Right lobe of liver (tissue), 6 donors: ENCODE results near the gene RAP1GAP. TPM values are rescaled to one million over a fixed set of nuclear protein-coding genes. Genes with fewer than 3 reads are reported as not detected.

ENCODE experiments used
- ATAC-seq, 4 donors: fragments of 200-7000 bp; cut with Tn5 transposase; one replicate each; pipeline ENCODE4 v1.9.1; 2020; ENCODE audit warnings: mild to moderate bottlenecking in 4 of 4, moderate library complexity in 4 of 4
- DNase-seq, 3 donors: peaks; one replicate each; pipeline ENCODE4 v3.0.0-alpha.2; 2020
- H3K27ac ChIP-seq, 3 donors: fragments of 200-600 bp; one replicate each; pipeline ENCODE4 v1.8.0; 2022
- H3K27me3 ChIP-seq, 2 donors: fragments of 200-600 bp; one replicate each; pipeline ENCODE4 v1.8.0; 2022
- H3K36me3 ChIP-seq, 4 donors: fragments of 200-600 bp; sonication (generic) in 1 of 4; one replicate each; pipeline versions ENCODE4 v1.5.1 to v1.8.0; 2017 to 2022; ENCODE audit warnings: control low read depth in 1 of 4
- H3K4me1 ChIP-seq, 4 donors: fragments of 200-600 bp; sonication (generic) in 1 of 4; one replicate each; pipeline versions ENCODE4 v1.5.1 to v1.8.0; 2017 to 2022; ENCODE audit warnings: control low read depth in 1 of 4
- H3K4me3 ChIP-seq, 3 donors: fragments of 200-600 bp; one replicate each; pipeline ENCODE4 v1.8.0; 2022
- H3K9me3 ChIP-seq, 4 donors: fragments of 200-600 bp; sonication (generic) in 1 of 4; one replicate each; pipeline versions ENCODE4 v1.5.1 to v1.8.0; 2017 to 2022; ENCODE audit warnings: control low read depth in 1 of 4
- CTCF ChIP-seq, 4 donors: fragments of 200-600 bp in 3 of 4; fragments of 450-650 bp in 1 of 4; IDR thresholded peaks; one replicate each; pipeline versions ENCODE4 v1.5.1 to v1.8.0; 2016 to 2022; ENCODE audit warnings: antibody characterized with exemption in 4 of 4, mild to moderate bottlenecking in 2 of 4
- POLR2A ChIP-seq: fragments of 450-650 bp; IDR thresholded peaks from one replicate; pipeline ENCODE4 v1.6.1; 2017; ENCODE audit warnings: antibody characterized with exemption, mild to moderate bottlenecking
- WGBS: methylation state at CpG from one replicate; pipeline ENCODE4 v1.1.6; 2018; ENCODE audit warnings: low coverage, low lambda C conversion rate; ENCODE audit not compliant: insufficient coverage; ENCODE audit errors: missing lambda C conversion rate; 5-methylcytosine and 5-hydroxymethylcytosine counted together
- intact Hi-C, 2 donors: fragments of 100-400 bp; cut with DNase I; formaldehyde crosslinking; loops; one replicate each; pipeline versions ENCODE4 v1.11.2 to v1.14.1; 2022
- total RNA-seq, 6 experiments: library from RNA; depleted of rRNA in 2 of 6; stranded (reverse); fragments of >200 nt in 2 of 6; fragmentation: NEBNext Ultra II Directional in 3 of 6; extraction: Animal tissue kit (Norgen Biotek cat#: 25700) in 3 of 6; gene quantifications; one replicate each; pipeline versions ENCODE4 v1.1.0 to v1.2.4, GENCODE V29; 2016 to 2023
- donor health status: DM: no; HTN: yes; CAD: no.
- donor health status: DM: no; HTN: no; CAD: no.
- donor health status: DM: no; HTN: no; CAD: no.
- donor health status: DM: no; HTN: yes; CAD: no.
- donor health status: DM: no; HTN: yes; CAD: no.

The RAP1GAP gene
- total RNA-seq, 6 experiments from 2014 or later = 8.0 to 38.1 (median 22.2) TPM

- Histone ChIP-seq H3K36me3 (no peaks in the 10 kb centered on the region), H3K9me3 (no peaks in the 10 kb centered on the region), H3K4me1 (peaks cover 0 to 61% (median 23%) of the 10 kb centered on the region in 4 donors), H3K27me3 (no peaks in the 10 kb centered on the region), H3K4me3 (peak overlapping the region in 2 of 3 donors; percentile 5 to 63), H3K27ac (no peak overlapping the region)
- ATAC-seq (peak; percentile 26 to 42 (median 32)), DNase-seq (peak in 2 of 3 donors; percentile 68 to 70)
- no peak for TF ChIP-seq CTCF (IDR thresholded peaks at IDR 0.05)
- no peak for TF ChIP-seq POLR2A
- 29% methylated on average over 1 of the region's 16 CpGs for WGBS
- intact Hi-C loops = no loop called here
Measured at GRCh38 chr1:21620496-21620895, 48.7 kb downstream of the RAP1GAP start.

- H3K4me3 ChIP-seq = peak overlapping the region in 2 of 3 donors; percentile 5 to 63
- H3K36me3 ChIP-seq = no peaks in the 10 kb centered on the region
- intact Hi-C loops = no loop called here
- no peaks in the 10 kb centered on the region for H3K27me3 ChIP-seq
- H3K27ac ChIP-seq = no peak overlapping the region
- peaks cover 0 to 57% (median 20%) of the 10 kb centered on the region in 4 donors for H3K4me1 ChIP-seq
- ATAC-seq = no peak
- no peaks in the 10 kb centered on the region for H3K9me3 ChIP-seq
- DNase-seq = no peak
- WGBS = no CpG with 5 or more reads among the region's 12 CpGs
- no peak for TF ChIP-seq POLR2A
- no peak for TF ChIP-seq CTCF (IDR thresholded peaks at IDR 0.05)
Measured at GRCh38 chr1:21620011-21620410, 49.1 kb downstream of the RAP1GAP start.

- no CpG with 5 or more reads among the region's 7 CpGs for WGBS
- intact Hi-C loops = no loop called here
- peaks cover 0 to 51% (median 18%) of the 10 kb centered on the region in 4 donors for H3K4me1 ChIP-seq
- H3K27me3 ChIP-seq = no peaks in the 10 kb centered on the region
- ATAC-seq (no peak), DNase-seq (no peak)
- no peaks in the 10 kb centered on the region for H3K9me3 ChIP-seq
- no peaks in the 10 kb centered on the region for H3K36me3 ChIP-seq
- H3K27ac ChIP-seq = no peak overlapping the region
- H3K4me3 ChIP-seq = no peak overlapping the region
- no peak for TF ChIP-seq CTCF (IDR thresholded peaks at IDR 0.05)
- no peak for TF ChIP-seq POLR2A
Measured at GRCh38 chr1:21619375-21619947, 49.7 kb downstream of the RAP1GAP start.

- 63% methylated on average over 9 of the region's 22 CpGs for WGBS
- TF ChIP-seq CTCF (IDR thresholded peaks at IDR 0.05) = no peak
- TF ChIP-seq POLR2A = no peak
- Histone ChIP-seq H3K36me3 (no peaks in the 10 kb centered on the region), H3K9me3 (no peaks in the 10 kb centered on the region), H3K27ac (no peak overlapping the region), H3K27me3 (no peaks in the 10 kb centered on the region), H3K4me3 (no peak overlapping the region), H3K4me1 (peaks cover 0 to 44% (median 14%) of the 10 kb centered on the region in 4 donors)
- intact Hi-C loops = no loop called here
- DNase-seq = no peak
- ATAC-seq = no peak
Measured at GRCh38 chr1:21618561-21619374, 50.4 kb downstream of the RAP1GAP start.
